Measurements from ENCODE around the gene LDB3. TPM values are rescaled to one million over a fixed set of nuclear protein-coding genes. Genes with fewer than 3 reads are reported as not detected.
A peak's percentile ranks its signal among the peaks of the same experiment; 100 is the strongest.

LDB3 gene
- total and polyA plus RNA-seq, 5 experiments from 2014 or later, result 0.08 to 0.29 TPM; not detected in 3

GRCh38 chr10:86747796-86748581, 79.7 kb downstream of the LDB3 start:
- Mint-ChIP-seq H3K9me3 (no peaks in the 10 kb centered on the region), H3K27me3 (peaks cover 0 to 12% (median 7%) of the 10 kb centered on the region in 5 donors), H3K36me3 (no peaks in the 10 kb centered on the region), H3K27ac (no peak overlapping the region), H3K4me1 (peaks cover 0 to 8% (median 1%) of the 10 kb centered on the region in 4 donors), H3K4me3 (no peak overlapping the region)
- DNase-seq (no peak), ATAC-seq (no peak)
- POLR2A ChIA-PET, result no interaction called here

GRCh38 chr10:86749854-86750253, 81.5 kb downstream of the LDB3 start:
- ATAC-seq (no peak), DNase-seq (no peak)
- Mint-ChIP-seq H3K27me3 (peaks cover 0 to 12% (median 4%) of the 10 kb centered on the region in 5 donors), H3K36me3 (no peaks in the 10 kb centered on the region), H3K4me3 (no peak overlapping the region), H3K27ac (no peak overlapping the region), H3K9me3 (no peaks in the 10 kb centered on the region), H3K4me1 (peaks cover 0 to 12% (median 2%) of the 10 kb centered on the region in 4 donors)
- POLR2A ChIA-PET, result no interaction called here

DNA sequence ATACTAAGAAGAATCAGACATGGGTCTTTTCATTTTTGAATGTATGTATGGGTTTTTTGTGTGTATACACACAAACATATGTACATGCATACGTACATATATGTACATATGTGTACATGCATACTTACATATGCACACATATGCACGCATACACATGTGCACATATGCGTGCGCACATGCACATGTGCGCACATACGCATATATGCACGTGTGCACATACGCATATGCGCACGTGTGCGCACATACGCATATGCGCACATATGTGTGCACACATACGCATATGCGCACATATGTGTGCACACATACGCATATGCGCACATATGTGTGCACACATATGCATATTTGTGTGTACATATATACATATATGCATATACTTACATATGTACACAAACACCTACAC, 83.2 kb downstream of the LDB3 start:
- no peak overlapping the region for H3K4me3 Mint-ChIP-seq
- DNase-seq, result no peak
- H3K27me3 Mint-ChIP-seq, result peaks cover 0 to 7% (median 2%) of the 10 kb centered on the region in 5 donors
- no peaks in the 10 kb centered on the region for H3K9me3 Mint-ChIP-seq
- ATAC-seq, result no peak
- no peak overlapping the region for H3K27ac Mint-ChIP-seq
- H3K4me1 Mint-ChIP-seq, result peaks cover 2 to 20% (median 7%) of the 10 kb centered on the region in 4 donors
- POLR2A ChIA-PET, result interaction anchor here (0.6 kb wide), 1 partner anchor 63 kb away, joined by 3 read pairs; no protein-coding TSS in a partner anchor
- no peaks in the 10 kb centered on the region for H3K36me3 Mint-ChIP-seq

- H3K4me1 Mint-ChIP-seq, result peaks cover 2 to 21% (median 8%) of the 10 kb centered on the region in 4 donors
- no peaks in the 10 kb centered on the region for H3K36me3 Mint-ChIP-seq
- no peaks in the 10 kb centered on the region for H3K9me3 Mint-ChIP-seq
- POLR2A ChIA-PET, result no interaction called here
- ATAC-seq, result no peak
- no peak for DNase-seq
- no peak overlapping the region for H3K4me3 Mint-ChIP-seq
- H3K27me3 Mint-ChIP-seq, result peaks cover 0 to 7% (median under 1%) of the 10 kb centered on the region in 5 donors
- H3K27ac Mint-ChIP-seq, result peak overlapping the region in 1 of 10 donors; percentile 12
These were observed 84.0 kb downstream of the LDB3 start for GRCh38 chr10:86752311-86752710.

- Mint-ChIP-seq H3K27ac (no peak overlapping the region), H3K36me3 (no peaks in the 10 kb centered on the region), H3K9me3 (no peaks in the 10 kb centered on the region), H3K27me3 (peaks cover 3 to 11% (median 7%) of the 10 kb centered on the region in 5 donors), H3K4me3 (no peak overlapping the region), H3K4me1 (peaks cover 4 to 24% (median 13%) of the 10 kb centered on the region in 4 donors)
- POLR2A ChIA-PET, result interaction anchor here (0.7 kb wide), 1 partner anchor 12 kb away, joined by 7 read pairs; no protein-coding TSS in a partner anchor
- no peak for ATAC-seq
- no peak for DNase-seq
These were observed 84.7 kb downstream of the LDB3 start for GRCh38 chr10:86753051-86753450.

DNA sequence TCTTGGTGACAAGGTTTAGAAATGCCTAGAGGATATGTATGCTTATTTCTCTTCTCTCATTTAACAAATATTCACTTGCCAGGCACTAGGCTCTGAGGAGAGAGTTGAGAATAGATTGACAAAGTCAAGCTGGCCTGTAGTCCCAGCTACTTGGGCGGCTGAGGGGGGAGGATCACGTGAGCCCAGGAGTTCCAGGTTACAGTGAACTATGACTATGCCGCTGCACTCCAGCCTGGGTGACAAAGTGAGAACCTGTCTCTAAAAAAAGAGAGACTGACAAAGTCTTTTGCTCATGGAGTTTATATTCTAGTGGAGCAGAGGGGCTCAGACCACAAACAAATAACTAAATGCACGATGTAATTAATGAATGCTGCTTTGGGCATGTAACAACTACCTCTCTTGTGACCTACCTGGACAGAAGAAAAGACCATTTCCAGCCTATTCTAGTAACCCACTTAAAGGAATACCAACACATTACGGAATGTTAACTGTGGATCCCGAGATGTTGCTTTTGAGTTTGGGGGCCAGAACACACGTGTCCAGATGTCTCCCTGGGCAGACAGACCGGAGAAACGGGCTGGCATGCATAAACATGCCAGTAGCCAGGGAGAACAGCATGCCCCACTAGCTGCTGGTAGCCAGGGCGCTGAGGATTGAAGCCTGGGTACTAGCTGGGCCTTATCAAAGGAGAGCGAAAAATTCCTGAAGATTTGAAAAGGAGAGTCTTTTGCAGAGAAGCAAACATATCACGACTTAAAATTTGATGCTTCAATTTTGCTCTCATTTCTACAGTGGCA, 85.5 kb downstream of the LDB3 start:
- DNase-seq (no peak), ATAC-seq (no peak)
- H3K36me3 Mint-ChIP-seq, result no peaks in the 10 kb centered on the region
- H3K9me3 Mint-ChIP-seq, result no peaks in the 10 kb centered on the region
- POLR2A ChIA-PET, result interaction anchor here (0.7 kb wide), 1 partner anchor 12 kb away, joined by 7 read pairs; no protein-coding TSS in a partner anchor
- no peak overlapping the region for H3K27ac Mint-ChIP-seq
- peaks cover 8 to 19% (median 13%) of the 10 kb centered on the region in 5 donors for H3K27me3 Mint-ChIP-seq
- peaks cover 8 to 32% (median 18%) of the 10 kb centered on the region in 4 donors for H3K4me1 Mint-ChIP-seq
- peak overlapping the region in 5 of 10 donors; percentile 1 to 84 (median 21) for H3K4me3 Mint-ChIP-seq

- Mint-ChIP-seq H3K27ac (peak overlapping the region in 6 of 10 donors; percentile 10 to 82 (median 60)), H3K27me3 (peaks cover 12 to 30% (median 23%) of the 10 kb centered on the region in 5 donors), H3K36me3 (no peaks in the 10 kb centered on the region), H3K4me1 (peaks cover 10 to 38% (median 25%) of the 10 kb centered on the region in 4 donors), H3K4me3 (peak overlapping the region; percentile 78 to 89 (median 88)), H3K9me3 (peaks cover 0 to 2% (median 0%) of the 10 kb centered on the region in 9 donors)
- POLR2A ChIA-PET, result interaction anchor here (1.5 kb wide), 1 partner anchor 43 kb away, joined by 4 read pairs; no protein-coding TSS in a partner anchor
- DNase-seq, result peak in 1 of 10 donors; percentile 5
- no peak for ATAC-seq
These were observed 87.1 kb downstream of the LDB3 start for GRCh38 chr10:86755454-86755739.

DNA sequence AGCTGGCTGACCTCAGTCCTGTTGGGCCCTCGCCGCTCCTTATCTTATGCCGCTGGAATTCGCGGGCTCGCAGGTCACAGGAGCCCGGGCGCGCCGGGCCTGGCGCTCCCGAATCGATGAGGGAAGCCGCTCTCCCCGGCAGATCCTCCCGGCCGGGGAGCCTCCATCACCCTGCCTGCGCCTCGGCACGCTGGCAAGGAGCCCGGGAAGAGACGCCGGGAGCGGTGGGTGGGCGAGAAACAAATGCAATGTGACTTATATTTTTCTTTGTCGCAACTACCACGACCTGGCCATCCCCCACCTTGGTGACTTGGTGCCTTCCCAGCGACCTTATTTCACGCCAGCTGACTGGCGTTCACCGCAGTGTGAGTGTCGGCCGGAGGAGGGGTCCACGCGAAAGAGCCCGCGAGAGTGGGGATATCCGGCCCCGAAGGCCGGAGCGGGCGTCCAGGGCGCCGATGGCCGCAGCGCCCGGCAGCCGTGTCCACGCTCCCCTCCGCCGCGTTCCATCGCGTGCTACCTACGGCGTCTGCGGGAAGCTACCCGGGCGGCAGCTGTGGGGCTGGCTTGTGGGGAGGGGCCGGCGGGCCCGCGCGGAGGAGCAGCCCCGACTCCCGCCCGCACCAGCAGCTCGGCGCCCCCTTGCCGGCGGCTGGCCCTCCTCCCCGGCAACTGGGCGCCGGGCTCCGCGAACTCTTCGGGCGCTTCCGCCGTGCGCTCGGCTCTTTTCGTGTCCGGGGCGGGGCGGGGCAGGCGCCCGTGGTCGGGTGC, 87.6 kb downstream of the LDB3 start:
- ATAC-seq, result peak; percentile 90 to 91
- H3K27ac Mint-ChIP-seq, result peak overlapping the region in 5 of 10 donors; percentile 50 to 76 (median 57)
- DNase-seq, result peak; percentile 70 to 87 (median 84)
- POLR2A ChIA-PET, result interaction anchor here (0.6 to 2.0 kb wide), 3 partner anchors 44 to 114 kb away, joined by 3 to 9 read pairs (median 4); no protein-coding TSS in a partner anchor
- H3K4me1 Mint-ChIP-seq, result peaks cover 10 to 38% (median 25%) of the 10 kb centered on the region in 4 donors
- H3K4me3 Mint-ChIP-seq, result peak overlapping the region; percentile 78 to 89 (median 88)
- peaks cover 0 to 2% (median 0%) of the 10 kb centered on the region in 9 donors for H3K9me3 Mint-ChIP-seq
- H3K36me3 Mint-ChIP-seq, result no peaks in the 10 kb centered on the region
- peaks cover 12 to 35% (median 25%) of the 10 kb centered on the region in 5 donors for H3K27me3 Mint-ChIP-seq

DNA sequence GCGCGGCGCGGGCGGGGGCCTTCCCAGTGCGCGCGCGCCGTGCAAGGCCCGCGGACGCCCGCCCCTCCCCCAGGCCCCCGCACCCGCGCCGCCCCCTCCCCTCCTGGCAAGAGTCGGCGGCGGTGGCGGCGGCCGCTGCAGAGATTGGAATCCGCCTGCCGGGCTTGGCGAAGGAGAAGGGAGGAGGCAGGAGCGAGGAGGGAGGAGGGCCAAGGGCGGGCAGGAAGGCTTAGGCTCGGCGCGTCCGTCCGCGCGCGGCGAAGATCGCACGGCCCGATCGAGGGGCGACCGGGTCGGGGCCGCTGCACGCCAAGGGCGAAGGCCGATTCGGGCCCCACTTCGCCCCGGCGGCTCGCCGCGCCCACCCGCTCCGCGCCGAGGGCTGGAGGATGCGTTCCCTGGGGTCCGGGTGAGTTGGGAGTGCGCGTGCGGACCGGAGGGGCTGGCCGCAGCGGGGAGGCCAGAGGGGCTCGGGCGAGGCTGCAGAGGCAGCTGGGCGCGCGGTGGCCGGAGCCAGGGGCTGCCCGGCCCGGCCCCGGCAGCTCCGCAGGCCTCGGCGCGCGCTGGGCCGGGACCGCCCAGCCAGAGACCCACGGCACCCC, 88.3 kb downstream of the LDB3 start, which contains the start of gene BMPR1A:
TSS of gene BMPR1A (plus strand) at position 109 of the 602 bp plus-strand sequence. CDS start 119,400 bp downstream, outside the sequence.
- Mint-ChIP-seq H3K4me3 (peak within 1 kb of the TSS; percentile 80 to 93 (median 91)), H3K4me1 (peaks cover 12 to 38% (median 25%) of the 10 kb centered on the region in 4 donors), H3K9me3 (peaks cover 0 to 2% (median 0%) of the 10 kb centered on the region in 9 donors), H3K27me3 (peaks cover 15 to 42% (median 32%) of the 10 kb centered on the region in 5 donors), H3K36me3 (no peaks in the 10 kb centered on the region), H3K27ac (peak within 1 kb of the TSS; percentile 50 to 90 (median 78))
- peak; percentile 6 to 64 for ATAC-seq
- POLR2A ChIA-PET, result interaction anchor here (2.0 kb wide), 1 partner anchor 45 kb away, joined by 9 read pairs; no protein-coding TSS in a partner anchor
- no peak for DNase-seq

DNA sequence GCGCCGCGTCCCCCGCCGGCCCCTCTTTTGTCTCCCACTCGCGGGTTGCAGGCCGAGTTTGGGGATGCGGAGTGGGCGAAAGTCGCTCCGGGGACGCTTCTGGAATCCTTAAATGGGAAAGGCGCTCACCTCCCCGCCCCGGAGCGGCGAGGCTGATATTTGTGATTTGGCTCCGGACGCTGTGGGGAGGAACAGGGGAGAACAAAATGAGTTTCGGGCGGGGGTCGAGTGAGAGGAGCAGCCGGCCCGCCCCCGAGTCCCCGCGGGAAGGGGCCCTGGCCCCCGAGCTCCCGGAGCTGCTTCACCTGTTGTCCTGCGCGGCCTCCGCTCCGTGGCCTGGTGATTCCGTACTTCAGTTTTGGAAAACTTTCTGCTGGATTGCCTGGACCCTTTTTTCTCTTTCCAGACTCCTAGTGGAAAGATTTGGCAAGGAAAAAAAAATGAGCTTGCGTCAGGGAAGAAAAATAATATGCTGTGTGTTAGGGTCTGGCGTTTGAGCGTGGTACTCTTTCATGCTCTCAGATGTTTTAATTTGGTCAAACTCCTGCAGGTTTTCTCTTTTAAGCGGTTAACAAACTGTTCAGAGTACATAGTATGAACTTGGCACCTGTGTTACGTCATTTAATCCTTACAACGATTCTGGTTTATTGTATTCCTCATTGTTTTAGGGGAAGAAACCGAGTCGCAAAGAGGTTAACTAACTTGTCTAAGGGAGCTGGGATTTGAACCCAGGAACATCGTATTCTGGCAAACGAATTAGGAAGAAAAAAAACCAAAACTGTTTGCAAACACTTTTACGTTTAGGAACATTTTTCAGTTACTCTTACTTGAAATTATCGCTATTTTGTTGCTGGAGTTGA, 89.0 kb downstream of the LDB3 start:
- Mint-ChIP-seq H3K9me3 (peaks cover 0 to 2% (median 0%) of the 10 kb centered on the region in 9 donors), H3K27ac (peak overlapping the region; percentile 7 to 90 (median 72)), H3K27me3 (peaks cover 17 to 49% (median 35%) of the 10 kb centered on the region in 5 donors), H3K4me3 (peak overlapping the region; percentile 80 to 93 (median 91)), H3K36me3 (no peaks in the 10 kb centered on the region), H3K4me1 (peaks cover 14 to 38% (median 25%) of the 10 kb centered on the region in 4 donors)
- ATAC-seq, result peak in 1 of 2 donors; percentile 24
- DNase-seq, result peak in 6 of 10 donors; percentile 13 to 18 (median 16)
- POLR2A ChIA-PET, result interaction anchor here (2.0 kb wide), 1 partner anchor 46 kb away, joined by 9 read pairs; no protein-coding TSS in a partner anchor

All from naive thymus-derived CD8-positive, alpha-beta T cell (primary cell).